T-helper 1 cell treated with Interleukin-12 subunit alpha and Interleukin-12 subunit beta and Interleukin-4 antibody, amounts not matched to agents 30 μg/mL and 1 μg/mL, for 36 hours (primary cell): ENCODE measurements around the gene CNOT4.
"Not testable (repeated sequence)": the region's sequence is repeated elsewhere in the genome, so short reads cannot be mapped to it uniquely, and the experiment has no call there.

ENCODE experiments used
- H3K27ac Mint-ChIP-seq: one replicate; pipeline ENCODE4 v1.8.0; 2021; ENCODE audit warnings: mild to moderate bottlenecking, mixed read lengths
- H3K27me3 Mint-ChIP-seq: one replicate; pipeline ENCODE4 v1.8.0; 2021; ENCODE audit warnings: low read depth, mixed read lengths
- H3K36me3 Mint-ChIP-seq: one replicate; pipeline ENCODE4 v1.8.0; 2021; ENCODE audit warnings: low read depth, mixed read lengths
- H3K4me1 Mint-ChIP-seq: one replicate; pipeline ENCODE4 v1.8.0; 2021; ENCODE audit warnings: low read depth, mixed read lengths
- H3K4me3 Mint-ChIP-seq: one replicate; pipeline ENCODE4 v1.8.0; 2021; ENCODE audit warnings: mild to moderate bottlenecking, moderate library complexity, mixed read lengths
- H3K9me3 Mint-ChIP-seq: one replicate; pipeline ENCODE4 v1.8.0; 2021; ENCODE audit warnings: mixed read lengths

CNOT4 gene

DNA sequence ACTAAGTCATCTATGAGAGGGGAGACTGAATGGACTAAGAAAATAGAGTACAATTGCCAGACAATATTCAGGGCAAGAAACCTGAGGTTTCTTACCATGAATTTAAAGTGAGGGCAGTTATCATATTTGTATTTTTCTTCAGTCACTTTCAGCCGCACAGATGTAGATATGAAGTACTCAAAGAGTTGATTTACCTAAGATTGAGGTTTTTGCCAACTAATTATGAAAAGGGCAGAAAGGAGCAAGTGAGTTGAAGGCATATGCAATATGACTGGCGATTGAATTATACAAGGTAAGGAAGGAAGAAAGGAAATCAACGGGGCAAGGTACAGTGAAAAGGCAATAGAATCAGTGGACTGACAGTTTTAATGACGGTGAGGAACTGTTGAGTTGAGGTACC lies 17.8 kb downstream of the CNOT4 start:
- Mint-ChIP-seq H3K36me3 (peaks cover 7% of the 10 kb centered on the region), H3K9me3 (no peaks in the 10 kb centered on the region), H3K27ac (no peak overlapping the region), H3K27me3 (no peaks in the 10 kb centered on the region), H3K4me3 (no peak overlapping the region), H3K4me1 (peaks cover 6% of the 10 kb centered on the region)

GRCh38 chr7:135490783-135491182 lies 19.1 kb downstream of the CNOT4 start:
- no peaks in the 10 kb centered on the region for H3K9me3 Mint-ChIP-seq
- H3K27ac Mint-ChIP-seq, result no peak overlapping the region
- no peak overlapping the region for H3K4me3 Mint-ChIP-seq
- H3K36me3 Mint-ChIP-seq, result peaks cover 4% of the 10 kb centered on the region
- no peaks in the 10 kb centered on the region for H3K27me3 Mint-ChIP-seq
- H3K4me1 Mint-ChIP-seq, result peaks cover 2% of the 10 kb centered on the region

- no peak overlapping the region for H3K4me3 Mint-ChIP-seq
- no peaks in the 10 kb centered on the region for H3K9me3 Mint-ChIP-seq
- H3K27me3 Mint-ChIP-seq, result no peaks in the 10 kb centered on the region
- peaks cover 4% of the 10 kb centered on the region for H3K36me3 Mint-ChIP-seq
- H3K4me1 Mint-ChIP-seq, result peaks cover 4% of the 10 kb centered on the region
- H3K27ac Mint-ChIP-seq, result no peak overlapping the region
Measured at GRCh38 chr7:135489791-135490190, 20.1 kb downstream of the CNOT4 start.

- no peak overlapping the region for H3K27ac Mint-ChIP-seq
- H3K36me3 Mint-ChIP-seq, result peaks cover under 1% of the 10 kb centered on the region
- no peaks in the 10 kb centered on the region for H3K27me3 Mint-ChIP-seq
- H3K4me1 Mint-ChIP-seq, result peaks cover 2% of the 10 kb centered on the region
- no peaks in the 10 kb centered on the region for H3K9me3 Mint-ChIP-seq
- H3K4me3 Mint-ChIP-seq, result no peak overlapping the region
Measured at GRCh38 chr7:135486261-135486920, 23.5 kb downstream of the CNOT4 start.

DNA sequence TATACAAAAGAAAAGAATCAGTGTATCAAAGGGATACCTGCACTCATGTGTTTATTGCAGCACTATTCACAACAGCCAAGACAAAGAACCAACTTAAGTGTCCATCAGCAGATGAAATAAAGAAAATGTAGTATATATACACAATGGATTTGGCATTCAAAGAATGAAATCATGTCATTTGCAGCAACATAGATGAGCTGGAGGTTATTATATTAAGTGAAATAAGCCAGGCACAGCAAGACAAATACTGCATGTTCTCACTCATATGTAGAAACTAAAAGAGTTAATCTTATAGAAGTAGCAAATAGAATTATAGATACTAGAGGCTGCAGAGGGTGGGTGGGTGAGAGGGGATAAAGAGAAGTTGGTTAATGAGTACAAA lies 28.3 kb downstream of the CNOT4 start:
- Mint-ChIP-seq H3K9me3 (no peaks in the 10 kb centered on the region), H3K4me1 (peaks cover 6% of the 10 kb centered on the region), H3K4me3 (no peak overlapping the region), H3K27me3 (no peaks in the 10 kb centered on the region), H3K27ac (no peak overlapping the region), H3K36me3 (peaks cover 6% of the 10 kb centered on the region)

DNA sequence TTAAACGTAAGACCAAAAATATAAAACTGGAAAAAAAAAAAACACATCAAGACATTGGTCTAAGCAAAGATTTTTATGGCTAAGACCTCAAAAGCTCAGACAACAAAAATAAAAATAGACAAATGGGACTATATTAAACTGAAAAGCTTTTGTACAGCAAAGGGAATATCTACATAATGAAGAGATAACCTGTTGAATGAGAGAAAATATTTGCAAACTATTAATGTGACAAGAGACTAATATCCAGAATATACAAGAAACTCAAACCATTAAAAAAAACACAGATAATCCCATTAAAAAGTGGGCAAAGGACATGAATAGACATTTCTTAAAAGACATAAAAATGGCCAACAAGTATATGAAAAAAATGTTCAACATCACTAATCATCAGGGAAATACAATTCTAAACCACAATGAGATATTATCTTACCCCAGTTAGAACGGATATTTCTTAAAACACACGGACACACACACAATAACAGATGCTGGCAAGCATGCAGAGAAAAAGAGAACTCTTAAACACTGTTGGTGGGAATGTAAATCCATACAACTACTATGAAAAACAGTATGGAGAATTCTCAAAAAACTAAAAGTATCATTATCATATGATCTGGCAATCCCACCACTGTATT lies 28.8 kb downstream of the CNOT4 start:
- no peaks in the 10 kb centered on the region for H3K9me3 Mint-ChIP-seq
- H3K4me1 Mint-ChIP-seq, result peaks cover 6% of the 10 kb centered on the region
- no peak overlapping the region for H3K27ac Mint-ChIP-seq
- no peaks in the 10 kb centered on the region for H3K27me3 Mint-ChIP-seq
- peaks cover 6% of the 10 kb centered on the region for H3K36me3 Mint-ChIP-seq
- H3K4me3 Mint-ChIP-seq, result no peak overlapping the region

DNA sequence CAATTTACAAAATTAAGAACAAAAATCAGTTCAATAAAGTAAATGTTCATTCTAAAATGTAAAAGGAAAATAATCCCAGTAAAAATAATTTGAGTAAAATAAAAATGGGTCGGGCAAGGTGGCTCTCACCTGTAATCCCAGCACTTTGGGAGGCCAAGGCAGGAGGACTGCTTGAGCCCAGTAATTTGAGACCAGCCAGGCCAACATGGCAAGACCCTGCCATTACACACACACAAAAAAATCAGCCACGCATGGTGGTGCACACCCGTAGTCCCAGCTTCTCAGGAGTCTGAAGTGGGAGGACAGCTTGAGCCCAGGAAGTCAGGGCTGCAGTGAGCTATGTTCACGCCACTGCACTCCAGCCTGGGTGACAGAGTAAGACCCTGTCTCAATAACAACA lies 34.4 kb downstream of the CNOT4 start:
- Mint-ChIP-seq H3K4me1 (peaks cover 2% of the 10 kb centered on the region), H3K36me3 (peaks cover 6% of the 10 kb centered on the region), H3K27me3 (no peaks in the 10 kb centered on the region), H3K9me3 (no peaks in the 10 kb centered on the region), H3K4me3 (no peak overlapping the region), H3K27ac (no peak overlapping the region)

- peaks cover 12% of the 10 kb centered on the region for H3K4me1 Mint-ChIP-seq
- not testable (repeated sequence) for H3K36me3 Mint-ChIP-seq, H3K27me3 Mint-ChIP-seq, H3K4me3 Mint-ChIP-seq, H3K27ac Mint-ChIP-seq, H3K9me3 Mint-ChIP-seq
Measured at GRCh38 chr7:135469705-135470104, 40.2 kb downstream of the CNOT4 start.

DNA sequence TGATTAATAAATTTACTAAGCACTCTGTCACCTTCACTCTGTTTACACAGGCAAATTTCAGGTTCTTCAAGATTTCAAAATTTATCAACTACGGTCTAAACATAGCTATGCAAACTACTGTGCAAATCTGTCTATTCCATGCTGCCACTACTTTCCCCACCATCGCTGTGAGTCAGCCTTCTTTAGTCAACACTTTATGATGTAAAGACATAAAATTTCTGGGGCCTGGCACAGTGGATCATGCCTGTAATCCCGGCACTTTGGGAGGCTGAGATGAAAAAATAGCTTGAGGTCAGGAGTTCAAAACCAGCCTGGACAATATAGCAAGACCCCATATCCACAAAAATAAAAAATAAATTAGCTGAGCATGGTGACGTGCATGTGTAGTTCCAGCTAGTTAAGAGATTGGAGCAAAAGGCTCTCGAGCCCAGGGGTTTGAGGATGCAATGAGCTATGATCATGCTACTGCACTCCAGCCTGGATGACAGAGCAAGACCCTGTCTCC lies 42.6 kb downstream of the CNOT4 start:
- no peaks in the 10 kb centered on the region for H3K9me3 Mint-ChIP-seq
- H3K27ac Mint-ChIP-seq, result no peak overlapping the region
- H3K27me3 Mint-ChIP-seq, result no peaks in the 10 kb centered on the region
- H3K4me3 Mint-ChIP-seq, result no peak overlapping the region
- peaks cover 12% of the 10 kb centered on the region for H3K36me3 Mint-ChIP-seq
- H3K4me1 Mint-ChIP-seq, result peaks cover 15% of the 10 kb centered on the region

DNA sequence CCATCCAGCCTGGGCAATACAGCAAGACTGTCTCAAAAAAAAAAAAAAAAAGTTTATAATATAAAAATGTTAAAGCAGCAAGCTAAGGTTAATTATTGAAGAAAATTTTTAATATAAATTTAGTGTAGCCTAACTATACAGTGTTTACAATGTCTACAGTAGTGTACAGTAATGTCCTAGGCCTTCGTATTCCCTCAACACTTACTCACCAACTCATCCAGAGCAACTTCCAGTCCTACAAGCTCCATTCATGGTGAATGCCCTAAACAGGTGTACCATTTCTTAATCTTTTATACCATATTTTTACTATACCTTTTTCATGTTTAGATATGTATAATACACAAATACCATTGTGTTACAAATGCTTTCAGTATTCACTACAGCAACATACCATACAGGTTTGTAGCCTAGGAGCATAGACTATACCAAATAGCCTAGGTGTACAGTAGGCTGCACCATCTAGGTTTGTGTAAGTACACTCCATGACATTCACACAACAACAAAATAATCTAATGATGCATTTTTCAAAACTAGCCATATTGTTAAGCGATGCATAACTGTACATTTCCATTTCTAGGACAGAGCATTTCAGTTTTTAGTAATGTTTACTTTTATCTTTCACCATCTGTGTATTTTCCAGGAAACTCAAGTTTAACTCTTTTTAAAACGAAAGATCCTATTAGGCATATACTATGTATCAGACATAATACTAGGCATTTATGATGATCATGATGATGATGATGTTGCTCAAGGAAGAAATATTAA lies 43.3 kb downstream of the CNOT4 start:
- Mint-ChIP-seq H3K4me3 (no peak overlapping the region), H3K27ac (no peak overlapping the region), H3K27me3 (no peaks in the 10 kb centered on the region)

GRCh38 chr7:135463908-135464307 lies 46.0 kb downstream of the CNOT4 start:
- H3K27ac Mint-ChIP-seq, result no peak overlapping the region
- peaks cover 24% of the 10 kb centered on the region for H3K4me1 Mint-ChIP-seq
- H3K4me3 Mint-ChIP-seq, result no peak overlapping the region
- H3K9me3 Mint-ChIP-seq, result no peaks in the 10 kb centered on the region
- no peaks in the 10 kb centered on the region for H3K27me3 Mint-ChIP-seq
- H3K36me3 Mint-ChIP-seq, result peaks cover 9% of the 10 kb centered on the region

More for the DNA sequence above, 43.3 kb downstream of the CNOT4 start:
- peaks cover 12% of the 10 kb centered on the region for H3K36me3 Mint-ChIP-seq
- peaks cover 15% of the 10 kb centered on the region for H3K4me1 Mint-ChIP-seq
- H3K9me3 Mint-ChIP-seq, result no peaks in the 10 kb centered on the region

GRCh38 chr7:135459951-135460567 lies 49.8 kb downstream of the CNOT4 start:
- peaks cover 15% of the 10 kb centered on the region for H3K4me1 Mint-ChIP-seq
- H3K27me3 Mint-ChIP-seq, result no peaks in the 10 kb centered on the region
- peaks cover 4% of the 10 kb centered on the region for H3K36me3 Mint-ChIP-seq
- no peaks in the 10 kb centered on the region for H3K9me3 Mint-ChIP-seq
- no peak overlapping the region for H3K4me3 Mint-ChIP-seq
- no peak overlapping the region for H3K27ac Mint-ChIP-seq

DNA sequence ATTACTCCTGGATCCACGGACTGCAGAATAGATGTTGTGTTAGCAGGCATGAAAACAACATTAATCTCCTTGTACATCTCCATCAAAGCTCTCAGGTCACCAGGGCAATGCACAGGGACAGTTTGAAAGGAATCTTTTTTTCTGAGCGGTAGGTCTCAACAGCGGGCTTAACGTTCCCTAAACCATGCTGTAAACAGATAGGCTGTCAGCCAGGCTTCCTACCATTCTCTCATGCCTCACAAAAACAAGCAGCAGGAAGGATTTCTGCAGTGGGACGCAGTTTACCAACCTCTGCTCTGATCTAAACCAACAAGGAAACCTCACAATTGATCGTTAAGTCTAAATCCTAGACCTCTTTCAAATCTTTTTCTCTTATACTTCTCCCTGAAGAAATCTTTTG lies 50.8 kb downstream of the CNOT4 start:
- H3K4me3 Mint-ChIP-seq, result no peak overlapping the region
- H3K36me3 Mint-ChIP-seq, result peaks cover under 1% of the 10 kb centered on the region
- H3K9me3 Mint-ChIP-seq, result no peaks in the 10 kb centered on the region
- H3K4me1 Mint-ChIP-seq, result peaks cover 13% of the 10 kb centered on the region
- H3K27ac Mint-ChIP-seq, result no peak overlapping the region
- H3K27me3 Mint-ChIP-seq, result no peaks in the 10 kb centered on the region

- peaks cover 11% of the 10 kb centered on the region for H3K4me1 Mint-ChIP-seq
Measured at GRCh38 chr7:135454060-135454459, 55.8 kb downstream of the CNOT4 start.

More at GRCh38 chr7:135454060-135454459, 55.8 kb downstream of the CNOT4 start:
- H3K27me3 Mint-ChIP-seq, result no peaks in the 10 kb centered on the region
- H3K36me3 Mint-ChIP-seq, result peaks cover 1% of the 10 kb centered on the region
- no peak overlapping the region for H3K4me3 Mint-ChIP-seq
- no peaks in the 10 kb centered on the region for H3K9me3 Mint-ChIP-seq
- H3K27ac Mint-ChIP-seq, result no peak overlapping the region
